ENCODE measurements around the gene PLA2R1.

DNA sequence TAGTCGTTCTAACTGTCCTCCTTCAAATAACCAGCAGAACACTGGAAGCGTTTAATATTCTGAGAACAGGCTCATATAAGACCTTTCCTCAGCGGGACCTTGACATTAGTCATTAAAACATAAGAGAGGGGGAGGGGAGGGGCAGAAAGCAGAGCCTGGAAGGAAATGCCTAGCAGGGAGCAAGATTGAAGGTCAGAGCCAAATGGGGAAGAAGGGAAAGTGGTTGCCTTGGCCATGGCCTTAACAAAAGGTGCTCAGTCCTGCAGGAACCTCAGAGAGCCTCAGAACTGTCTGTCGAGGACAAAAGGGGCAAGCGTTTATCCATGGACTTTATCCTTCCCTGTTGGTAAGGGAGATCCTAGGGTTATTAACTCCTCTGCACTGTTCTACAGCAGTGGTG is 856 bp upstream of the PLA2R1 start:
- TF ChIP-seq, protein P1, sequence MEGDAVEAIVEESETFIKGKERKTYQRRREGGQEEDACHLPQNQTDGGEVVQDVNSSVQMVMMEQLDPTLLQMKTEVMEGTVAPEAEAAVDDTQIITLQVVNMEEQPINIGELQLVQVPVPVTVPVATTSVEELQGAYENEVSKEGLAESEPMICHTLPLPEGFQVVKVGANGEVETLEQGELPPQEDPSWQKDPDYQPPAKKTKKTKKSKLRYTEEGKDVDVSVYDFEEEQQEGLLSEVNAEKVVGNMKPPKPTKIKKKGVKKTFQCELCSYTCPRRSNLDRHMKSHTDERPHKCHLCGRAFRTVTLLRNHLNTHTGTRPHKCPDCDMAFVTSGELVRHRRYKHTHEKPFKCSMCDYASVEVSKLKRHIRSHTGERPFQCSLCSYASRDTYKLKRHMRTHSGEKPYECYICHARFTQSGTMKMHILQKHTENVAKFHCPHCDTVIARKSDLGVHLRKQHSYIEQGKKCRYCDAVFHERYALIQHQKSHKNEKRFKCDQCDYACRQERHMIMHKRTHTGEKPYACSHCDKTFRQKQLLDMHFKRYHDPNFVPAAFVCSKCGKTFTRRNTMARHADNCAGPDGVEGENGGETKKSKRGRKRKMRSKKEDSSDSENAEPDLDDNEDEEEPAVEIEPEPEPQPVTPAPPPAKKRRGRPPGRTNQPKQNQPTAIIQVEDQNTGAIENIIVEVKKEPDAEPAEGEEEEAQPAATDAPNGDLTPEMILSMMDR (conservative IDR thresholded peaks at IDR 0.05 in 1 of 2, IDR thresholded peaks at IDR 0.05 in 1 of 2; ENCODE audit: low read depth in 1 of 2, low read length in 2 of 2): no peak
- no peak for TF ChIP-seq EZH2 (IDR thresholded peaks at IDR 0.05; ENCODE audit: low read length, missing control alignments)

Measured in fibroblast of lung (primary cell).